Hypothalamus (tissue), 51 donors: Measurements from ENCODE around the gene DIS3.
A peak's percentile ranks its signal among the peaks of the same experiment; 100 is the strongest.
"Not testable (repeated sequence)": the region's sequence is repeated elsewhere in the genome, so short reads cannot be mapped to it uniquely, and the experiment has no call there.

Source experiments
- DNase-seq, 51 donors: peaks; one replicate each; lab custom pipeline; 2025; lab: John Stamatoyannopoulos, UW

Gene DIS3, protein sequence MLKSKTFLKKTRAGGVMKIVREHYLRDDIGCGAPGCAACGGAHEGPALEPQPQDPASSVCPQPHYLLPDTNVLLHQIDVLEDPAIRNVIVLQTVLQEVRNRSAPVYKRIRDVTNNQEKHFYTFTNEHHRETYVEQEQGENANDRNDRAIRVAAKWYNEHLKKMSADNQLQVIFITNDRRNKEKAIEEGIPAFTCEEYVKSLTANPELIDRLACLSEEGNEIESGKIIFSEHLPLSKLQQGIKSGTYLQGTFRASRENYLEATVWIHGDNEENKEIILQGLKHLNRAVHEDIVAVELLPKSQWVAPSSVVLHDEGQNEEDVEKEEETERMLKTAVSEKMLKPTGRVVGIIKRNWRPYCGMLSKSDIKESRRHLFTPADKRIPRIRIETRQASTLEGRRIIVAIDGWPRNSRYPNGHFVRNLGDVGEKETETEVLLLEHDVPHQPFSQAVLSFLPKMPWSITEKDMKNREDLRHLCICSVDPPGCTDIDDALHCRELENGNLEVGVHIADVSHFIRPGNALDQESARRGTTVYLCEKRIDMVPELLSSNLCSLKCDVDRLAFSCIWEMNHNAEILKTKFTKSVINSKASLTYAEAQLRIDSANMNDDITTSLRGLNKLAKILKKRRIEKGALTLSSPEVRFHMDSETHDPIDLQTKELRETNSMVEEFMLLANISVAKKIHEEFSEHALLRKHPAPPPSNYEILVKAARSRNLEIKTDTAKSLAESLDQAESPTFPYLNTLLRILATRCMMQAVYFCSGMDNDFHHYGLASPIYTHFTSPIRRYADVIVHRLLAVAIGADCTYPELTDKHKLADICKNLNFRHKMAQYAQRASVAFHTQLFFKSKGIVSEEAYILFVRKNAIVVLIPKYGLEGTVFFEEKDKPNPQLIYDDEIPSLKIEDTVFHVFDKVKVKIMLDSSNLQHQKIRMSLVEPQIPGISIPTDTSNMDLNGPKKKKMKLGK

DNA sequence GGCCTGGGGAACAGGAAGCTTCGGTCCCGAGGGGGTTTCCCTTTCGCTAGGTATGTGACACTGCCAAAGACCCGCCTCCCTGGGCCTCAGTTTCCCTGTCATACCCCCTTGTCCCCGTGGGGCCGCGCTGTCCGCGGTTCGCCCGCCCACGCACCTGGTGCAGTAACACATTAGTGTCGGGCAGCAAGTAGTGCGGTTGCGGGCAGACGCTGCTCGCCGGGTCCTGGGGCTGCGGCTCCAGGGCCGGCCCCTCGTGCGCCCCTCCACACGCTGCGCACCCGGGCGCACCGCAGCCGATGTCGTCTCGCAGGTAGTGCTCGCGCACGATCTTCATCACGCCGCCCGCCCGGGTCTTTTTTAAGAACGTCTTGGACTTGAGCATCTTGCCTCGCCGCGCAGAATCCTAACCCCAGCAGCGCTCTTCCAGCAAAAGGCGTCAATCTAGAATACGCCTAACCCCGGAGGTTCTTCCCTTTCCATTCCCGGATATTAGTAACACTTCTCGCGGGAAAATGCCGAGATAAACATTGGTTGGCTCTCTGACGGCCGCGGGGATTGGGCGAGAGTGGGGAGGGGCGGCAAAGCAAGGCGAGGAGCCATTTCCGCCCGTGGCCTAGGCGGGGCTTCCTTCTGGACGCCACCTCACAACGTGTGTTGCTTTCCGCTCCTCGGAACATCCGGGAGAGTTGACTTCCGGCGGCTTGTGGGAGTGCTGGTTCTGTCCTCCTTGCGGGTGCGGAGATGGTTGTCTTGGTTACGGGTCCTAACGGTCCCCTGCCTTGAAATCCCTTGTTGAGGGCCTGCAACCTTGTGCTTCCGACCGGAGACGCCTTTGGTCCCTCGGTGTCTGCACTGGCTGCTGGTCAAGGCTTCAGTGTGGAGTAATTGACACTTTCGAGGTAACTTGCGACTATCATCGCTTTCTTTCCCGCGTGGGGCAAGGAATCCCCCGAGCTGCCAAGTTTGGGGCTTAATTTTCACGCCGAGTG, at the start of gene DIS3, which contains the start of gene PIBF1:
DIS3 (minus strand) TSS at position 450 of the 989 bp plus-strand sequence; CDS start at position 382, 68 bp downstream.
PIBF1 (plus strand) TSS at position 683 of the 989 bp plus-strand sequence. CDS start 1,337 bp downstream, outside the sequence.
- peak; percentile 52 to 98 (median 93) for DNase-seq

- no peak for DNase-seq
Observed at GRCh38 chr13:72823724-72824123, 42.0 kb upstream of the DIS3 start.

GRCh38 chr13:72823081-72823480, 41.4 kb upstream of the DIS3 start:
- no peak for DNase-seq

GRCh38 chr13:72820898-72821279, 39.2 kb upstream of the DIS3 start:
- no peak for DNase-seq

- DNase-seq: no peak
Observed at GRCh38 chr13:72820156-72820897, 38.6 kb upstream of the DIS3 start.

GRCh38 chr13:72808917-72809500, 27.3 kb upstream of the DIS3 start:
- peak in 1 of 51 donors; percentile 12 for DNase-seq

DNA sequence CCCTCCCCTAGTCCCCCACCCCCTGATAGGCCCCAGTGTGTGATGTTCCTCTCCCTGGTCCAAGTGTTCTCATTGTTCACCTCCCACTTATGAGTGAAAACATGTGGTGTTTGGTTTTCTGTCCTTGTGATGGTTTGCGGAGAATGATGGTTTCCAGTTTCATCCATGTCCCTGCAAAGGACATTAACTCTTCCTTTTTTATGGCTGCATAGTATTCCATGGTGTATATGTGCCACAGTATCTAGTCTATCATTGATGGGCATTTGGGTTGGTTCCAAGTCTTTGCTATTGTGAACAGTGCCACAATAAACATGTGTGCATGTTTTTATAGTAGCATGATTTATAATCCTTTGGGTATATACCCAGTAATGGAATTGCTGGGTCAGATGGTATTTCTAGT, 24.8 kb upstream of the DIS3 start:
- DNase-seq: not testable (repeated sequence)

- DNase-seq: no peak
Observed at GRCh38 chr13:72805676-72806346, 24.1 kb upstream of the DIS3 start.

DNA sequence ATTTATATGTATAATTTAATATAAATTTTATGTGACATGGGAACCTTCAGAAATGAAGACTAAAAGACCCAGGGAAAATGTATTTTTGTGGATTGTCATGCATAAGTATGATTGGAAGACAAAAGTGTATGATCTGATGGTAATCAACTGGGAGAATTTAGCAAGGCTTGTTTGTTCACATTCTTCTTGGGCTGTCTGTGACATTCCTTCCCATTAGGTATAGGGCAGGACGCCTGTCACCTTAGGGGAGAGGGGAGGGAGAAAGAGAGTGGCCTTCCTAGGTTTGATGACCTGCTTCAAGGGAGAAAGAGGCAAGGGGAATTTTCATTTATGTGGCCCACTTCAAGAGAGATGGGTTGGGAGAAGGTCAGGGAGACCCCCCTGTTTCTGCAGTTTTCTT, 22.6 kb upstream of the DIS3 start:
- no peak for DNase-seq

- no peak for DNase-seq
Observed at GRCh38 chr13:72798817-72799216, 17.1 kb upstream of the DIS3 start.

- DNase-seq: no peak
Observed at GRCh38 chr13:72792640-72793039, 10.9 kb upstream of the DIS3 start.

DNA sequence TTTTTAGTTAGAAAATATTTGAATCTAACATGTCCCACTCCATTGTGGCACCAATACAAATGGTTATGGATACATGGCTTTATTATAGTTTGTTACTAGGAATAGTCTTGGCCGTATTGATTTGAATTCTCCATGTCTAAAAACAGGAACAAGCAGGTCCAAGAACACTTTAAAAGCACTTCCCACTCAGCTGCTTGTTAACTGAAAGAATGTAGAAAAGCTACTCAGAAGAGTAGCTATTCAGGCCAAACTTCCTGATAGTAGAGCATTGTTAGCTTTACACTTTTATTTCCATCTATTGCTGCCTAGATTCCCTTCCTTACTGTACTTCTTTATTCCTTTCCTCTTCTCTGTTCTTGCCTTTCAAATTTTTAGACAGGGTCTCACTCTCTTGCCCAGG, 7.1 kb upstream of the DIS3 start:
- no peak for DNase-seq

DNA sequence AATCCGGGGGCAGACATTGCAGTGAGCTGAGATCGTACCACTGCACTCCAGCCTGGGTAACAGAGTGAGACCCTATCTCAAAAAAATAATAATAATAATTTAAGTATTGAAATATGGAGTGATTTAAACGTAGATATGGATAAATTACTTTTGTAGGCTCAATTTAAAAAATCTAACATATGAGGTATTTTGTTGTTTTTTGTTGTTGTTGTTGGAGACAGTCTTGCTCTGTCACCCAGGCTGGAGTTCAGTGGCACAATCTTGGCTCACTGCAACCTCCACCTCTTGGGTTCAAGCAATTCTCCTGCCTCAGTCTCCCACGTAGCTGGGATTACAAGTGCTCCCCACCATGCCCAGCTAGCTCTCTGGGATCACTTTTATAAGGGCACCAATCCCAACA, 3.0 kb upstream of the DIS3 start:
- DNase-seq: not testable (repeated sequence)

- DNase-seq: no peak
Observed at GRCh38 chr13:72782717-72783116, 1.0 kb upstream of the DIS3 start.

- no peak for DNase-seq
Observed at GRCh38 chr13:72774019-72774418, 7.7 kb downstream of the DIS3 start.

- no peak for DNase-seq
Observed at GRCh38 chr13:72763411-72763810, 18.3 kb downstream of the DIS3 start.

GRCh38 chr13:72760189-72760588, 21.5 kb downstream of the DIS3 start:
- no peak for DNase-seq

DNA sequence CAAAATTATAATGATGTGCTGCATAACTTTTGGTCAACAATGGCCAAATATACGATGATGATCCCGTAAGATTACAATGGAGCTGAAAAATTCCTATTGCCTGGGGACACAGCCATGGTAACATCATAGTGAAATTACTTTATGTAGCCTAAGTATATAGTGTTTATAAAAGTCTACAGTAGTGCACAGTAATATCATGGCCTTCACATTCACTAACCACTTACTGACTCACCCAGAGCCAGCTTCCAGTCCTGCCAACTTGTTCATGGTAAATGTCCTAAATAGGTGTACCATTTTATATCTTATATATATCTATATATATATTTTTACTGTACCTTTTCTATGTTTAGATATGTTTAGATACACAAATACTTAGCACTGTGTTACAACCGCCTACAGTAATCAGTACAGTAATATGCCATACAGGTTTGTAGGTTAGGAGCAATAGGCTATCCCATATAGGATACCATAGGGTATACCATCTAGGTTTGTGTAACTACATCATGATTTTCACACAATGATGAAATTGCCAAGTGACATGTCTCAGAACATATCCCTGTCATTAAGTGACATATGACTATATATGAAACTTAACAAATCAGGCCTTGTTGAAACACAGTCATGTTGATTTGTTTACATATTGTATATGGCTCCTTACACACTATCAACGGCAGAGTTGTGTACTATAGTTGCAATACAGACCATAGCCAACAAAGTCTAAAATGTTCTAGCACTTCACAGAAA, 23.7 kb downstream of the DIS3 start:
- no peak for DNase-seq
